ENCODE measurements around the gene CAPG. TPM values are rescaled to one million over a fixed set of nuclear protein-coding genes. Genes with fewer than 3 reads are reported as not detected.

The CAPG gene
- total RNA-seq, 1 donor from 2014 or later, result 22.4 TPM

DNA sequence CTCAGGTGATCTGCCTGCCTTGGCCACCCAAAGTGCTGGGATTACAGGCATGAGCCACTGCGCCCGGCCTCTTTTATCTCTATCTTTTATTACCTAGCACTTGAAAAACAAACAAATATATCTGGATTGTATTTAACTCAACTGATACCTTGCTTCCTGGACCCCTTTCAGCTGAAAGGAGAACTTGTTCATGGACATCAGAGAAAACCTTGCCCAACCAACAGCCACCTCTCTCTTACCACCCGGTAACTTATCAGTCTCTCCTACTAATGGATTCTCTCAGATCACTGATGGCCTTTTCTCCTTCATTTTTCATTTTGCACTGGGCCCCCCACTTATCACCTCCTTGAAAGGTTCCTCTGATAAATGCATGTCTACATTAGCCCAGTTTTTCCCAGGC lies 62.6 kb downstream of the CAPG start:
- H3K9me3 ChIP-seq (ENCODE audit: control insufficient read depth in 3 of 3, low read length in 3 of 3), result no peaks in the 10 kb centered on the region
- H3K27me3 ChIP-seq (ENCODE audit: control insufficient read depth in 3 of 3, insufficient read depth in 3 of 3, low read length in 3 of 3), result no peaks in the 10 kb centered on the region
- no peak overlapping the region for H3K9ac ChIP-seq (ENCODE audit: low read depth in 1 of 3, low read length in 3 of 3)
- H3K36me3 ChIP-seq (ENCODE audit: control insufficient read depth in 3 of 3, insufficient read depth in 3 of 3, low read length in 3 of 3), result peaks cover 61 to 74% (median 72%) of the 10 kb centered on the region in 3 donors
- no peak overlapping the region for H3K27ac ChIP-seq (ENCODE audit: low read depth, low read length)
- H3K4me1 ChIP-seq (ENCODE audit: control insufficient read depth in 3 of 3, insufficient read depth in 3 of 3, low read length in 3 of 3), result peaks cover under 1 to 2% (median 2%) of the 10 kb centered on the region in 3 donors
- no peak overlapping the region for H3K4me3 ChIP-seq (ENCODE audit: low read length in 3 of 3)

Small RNAs within 50 kb of the gene (small RNA-seq; reads per million reads assigned to genes)
- gene AC062037.1 (not detected), gene AC062037.2 (not detected), gene RF00019 (not detected), gene RN7SL113P (not detected), gene RN7SL251P (not detected)

Other genes with a start within 250 kb of the CAPG start
- 29.7 TPM for gene TGOLN2, start 82.4 kb downstream of the CAPG start, total RNA-seq
- gene RETSAT, start 55.8 kb downstream of the CAPG start, total RNA-seq, result 20.9 TPM
- gene ELMOD3, start 55.6 kb downstream of the CAPG start, total RNA-seq, result 8.9 TPM
- not detected for gene SH2D6, start 8.3 kb upstream of the CAPG start, total RNA-seq
- 57.9 TPM for gene MAT2A, start 128.8 kb upstream of the CAPG start, total RNA-seq
- 24.5 TPM for gene GGCX, start 151.1 kb upstream of the CAPG start, total RNA-seq
- gene VAMP8, start 167.2 kb upstream of the CAPG start, total RNA-seq, result 4.7 TPM
- gene VAMP5, start 174.1 kb upstream of the CAPG start, total RNA-seq, result 17.7 TPM
- 74.1 TPM for gene RNF181, start 185.4 kb upstream of the CAPG start, total RNA-seq
- 4.7 TPM for gene TMEM150A, start 192.3 kb upstream of the CAPG start, total RNA-seq
- gene C2orf68, start 201.7 kb upstream of the CAPG start, total RNA-seq, result 31.8 TPM
- 24.0 TPM for gene USP39, start 205.8 kb upstream of the CAPG start, total RNA-seq

Data from skeletal muscle tissue (tissue), 5 donors.